Liver (tissue), 3 donors: ENCODE results near the gene IQCE.

Experiments used
- FOXA1 ChIP-seq: IDR thresholded peaks from 2 replicates; pipeline ENCODE4 v1.6.1; 2016; ENCODE audit warnings: antibody characterized with exemption
- JUND ChIP-seq, 2 donors: IDR thresholded peaks; 2 replicates each; pipeline ENCODE4 v1.6.1; 2016; ENCODE audit warnings: antibody characterized with exemption in 2 of 2
- RXRA ChIP-seq, 2 donors: IDR thresholded peaks; 2 replicates each; pipeline ENCODE4 v1.6.1; 2017 to 2018; ENCODE audit warnings: antibody characterized with exemption in 2 of 2, mild to moderate bottlenecking in 1 of 2
- TAF1 ChIP-seq: conservative IDR thresholded peaks from 2 replicates; pipeline ENCODE4 v1.6.1; 2016; ENCODE audit warnings: antibody characterized with exemption, mild to moderate bottlenecking
- YY1 ChIP-seq: IDR thresholded peaks from 2 replicates; pipeline ENCODE4 v1.6.1; 2016; ENCODE audit warnings: antibody characterized with exemption, mild to moderate bottlenecking
- TF ChIP-seq, protein P1 (sequence below): IDR thresholded peaks from 2 replicates; pipeline ENCODE4 v1.6.1; 2016; ENCODE audit warnings: antibody characterized with exemption, mild to moderate bottlenecking
- TF ChIP-seq, protein P2 (sequence below): fragments of 150-350 bp; IDR thresholded peaks from 2 replicates; pipeline ENCODE4 v1.5.1; 2017; ENCODE audit warnings: improper control_type of control experiment, low read depth, low read length; ENCODE audit not compliant: missing input control
- TF ChIP-seq, protein P3 (sequence below): IDR thresholded peaks from 2 replicates; pipeline ENCODE4 v1.6.1; 2016; ENCODE audit warnings: antibody characterized with exemption
- TF ChIP-seq, protein P4 (sequence below): IDR thresholded peaks from 2 replicates; pipeline ENCODE4 v1.6.1; 2016; ENCODE audit warnings: antibody characterized with exemption
- donor health status: healthy.
- donor health status: healthy.

DNA sequence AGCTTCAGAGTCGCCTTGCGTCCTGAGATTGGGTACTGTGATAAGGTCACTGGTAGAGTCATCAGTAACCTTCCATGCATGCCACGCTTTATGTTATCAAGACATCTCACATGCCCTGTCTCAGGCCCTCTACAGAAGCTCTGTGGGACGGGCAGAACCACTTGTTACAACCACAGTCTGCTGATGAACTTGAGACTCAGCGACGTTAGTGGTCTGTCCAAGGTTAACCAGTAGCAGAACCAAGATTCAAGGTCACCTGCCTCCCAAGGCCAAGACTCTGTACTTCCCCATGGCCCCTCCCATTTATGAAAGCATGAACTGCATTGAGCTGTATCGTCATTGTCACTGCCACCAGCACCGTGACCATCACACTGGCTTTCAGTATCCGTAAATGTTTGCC is 15.0 kb downstream of the IQCE start:
- TF ChIP-seq TAF1 (no peak), FOXA1 (no peak), JUND (IDR thresholded peaks at IDR 0.05) (no peak), YY1 (no peak), RXRA (IDR thresholded peaks at IDR 0.05) (no peak)
- TF ChIP-seq, protein P1, sequence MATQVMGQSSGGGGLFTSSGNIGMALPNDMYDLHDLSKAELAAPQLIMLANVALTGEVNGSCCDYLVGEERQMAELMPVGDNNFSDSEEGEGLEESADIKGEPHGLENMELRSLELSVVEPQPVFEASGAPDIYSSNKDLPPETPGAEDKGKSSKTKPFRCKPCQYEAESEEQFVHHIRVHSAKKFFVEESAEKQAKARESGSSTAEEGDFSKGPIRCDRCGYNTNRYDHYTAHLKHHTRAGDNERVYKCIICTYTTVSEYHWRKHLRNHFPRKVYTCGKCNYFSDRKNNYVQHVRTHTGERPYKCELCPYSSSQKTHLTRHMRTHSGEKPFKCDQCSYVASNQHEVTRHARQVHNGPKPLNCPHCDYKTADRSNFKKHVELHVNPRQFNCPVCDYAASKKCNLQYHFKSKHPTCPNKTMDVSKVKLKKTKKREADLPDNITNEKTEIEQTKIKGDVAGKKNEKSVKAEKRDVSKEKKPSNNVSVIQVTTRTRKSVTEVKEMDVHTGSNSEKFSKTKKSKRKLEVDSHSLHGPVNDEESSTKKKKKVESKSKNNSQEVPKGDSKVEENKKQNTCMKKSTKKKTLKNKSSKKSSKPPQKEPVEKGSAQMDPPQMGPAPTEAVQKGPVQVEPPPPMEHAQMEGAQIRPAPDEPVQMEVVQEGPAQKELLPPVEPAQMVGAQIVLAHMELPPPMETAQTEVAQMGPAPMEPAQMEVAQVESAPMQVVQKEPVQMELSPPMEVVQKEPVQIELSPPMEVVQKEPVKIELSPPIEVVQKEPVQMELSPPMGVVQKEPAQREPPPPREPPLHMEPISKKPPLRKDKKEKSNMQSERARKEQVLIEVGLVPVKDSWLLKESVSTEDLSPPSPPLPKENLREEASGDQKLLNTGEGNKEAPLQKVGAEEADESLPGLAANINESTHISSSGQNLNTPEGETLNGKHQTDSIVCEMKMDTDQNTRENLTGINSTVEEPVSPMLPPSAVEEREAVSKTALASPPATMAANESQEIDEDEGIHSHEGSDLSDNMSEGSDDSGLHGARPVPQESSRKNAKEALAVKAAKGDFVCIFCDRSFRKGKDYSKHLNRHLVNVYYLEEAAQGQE = no peak
- TF ChIP-seq, protein P2, sequence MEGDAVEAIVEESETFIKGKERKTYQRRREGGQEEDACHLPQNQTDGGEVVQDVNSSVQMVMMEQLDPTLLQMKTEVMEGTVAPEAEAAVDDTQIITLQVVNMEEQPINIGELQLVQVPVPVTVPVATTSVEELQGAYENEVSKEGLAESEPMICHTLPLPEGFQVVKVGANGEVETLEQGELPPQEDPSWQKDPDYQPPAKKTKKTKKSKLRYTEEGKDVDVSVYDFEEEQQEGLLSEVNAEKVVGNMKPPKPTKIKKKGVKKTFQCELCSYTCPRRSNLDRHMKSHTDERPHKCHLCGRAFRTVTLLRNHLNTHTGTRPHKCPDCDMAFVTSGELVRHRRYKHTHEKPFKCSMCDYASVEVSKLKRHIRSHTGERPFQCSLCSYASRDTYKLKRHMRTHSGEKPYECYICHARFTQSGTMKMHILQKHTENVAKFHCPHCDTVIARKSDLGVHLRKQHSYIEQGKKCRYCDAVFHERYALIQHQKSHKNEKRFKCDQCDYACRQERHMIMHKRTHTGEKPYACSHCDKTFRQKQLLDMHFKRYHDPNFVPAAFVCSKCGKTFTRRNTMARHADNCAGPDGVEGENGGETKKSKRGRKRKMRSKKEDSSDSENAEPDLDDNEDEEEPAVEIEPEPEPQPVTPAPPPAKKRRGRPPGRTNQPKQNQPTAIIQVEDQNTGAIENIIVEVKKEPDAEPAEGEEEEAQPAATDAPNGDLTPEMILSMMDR = no peak
- TF ChIP-seq, protein P3, sequence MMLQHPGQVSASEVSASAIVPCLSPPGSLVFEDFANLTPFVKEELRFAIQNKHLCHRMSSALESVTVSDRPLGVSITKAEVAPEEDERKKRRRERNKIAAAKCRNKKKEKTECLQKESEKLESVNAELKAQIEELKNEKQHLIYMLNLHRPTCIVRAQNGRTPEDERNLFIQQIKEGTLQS = no peak
- TF ChIP-seq, protein P4, sequence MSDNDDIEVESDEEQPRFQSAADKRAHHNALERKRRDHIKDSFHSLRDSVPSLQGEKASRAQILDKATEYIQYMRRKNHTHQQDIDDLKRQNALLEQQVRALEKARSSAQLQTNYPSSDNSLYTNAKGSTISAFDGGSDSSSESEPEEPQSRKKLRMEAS = no peak
